Kidney (tissue), 14 donors: ENCODE data around the gene CNTN1. TPM values are rescaled to one million over a fixed set of nuclear protein-coding genes. Genes with fewer than 3 reads are reported as not detected.

Experiments used
- DNase-seq, 5 donors: peaks; one replicate each; pipeline ENCODE4 v3.0.0-alpha.2; 2013 to 2020
- FAIRE-seq: peaks from 2 replicates; lab custom pipeline; 2012; peaks lifted over from hg19 to GRCh38; lab: Jason Lieb, UNC
- H3K27ac ChIP-seq, 2 donors: one replicate each; pipeline ENCODE4 v1.7.0; 2013; ENCODE audit warnings: low read depth in 2 of 2, low read length in 2 of 2, inconsistent platforms in 1 of 2
- H3K27me3 ChIP-seq: one replicate; pipeline ENCODE4 v1.7.1; 2013; ENCODE audit warnings: low read length, inconsistent platforms; ENCODE audit not compliant: control insufficient read depth, insufficient read depth
- H3K36me3 ChIP-seq, 3 donors: one replicate each; pipeline versions ENCODE4 v1.7.0 to v1.7.1; 2013; ENCODE audit warnings: low read length in 3 of 3, control low read depth in 1 of 3, inconsistent platforms in 1 of 3; ENCODE audit not compliant: insufficient read depth in 3 of 3, control insufficient read depth in 2 of 3
- H3K4me1 ChIP-seq, 3 donors: one replicate each; pipeline versions ENCODE4 v1.7.0 to v1.7.1; 2013; ENCODE audit warnings: low read length in 3 of 3, inconsistent platforms in 1 of 3, low read depth in 1 of 3; ENCODE audit not compliant: control insufficient read depth in 2 of 3, insufficient read depth in 2 of 3
- H3K4me3 ChIP-seq, 3 donors: one replicate each; pipeline versions ENCODE4 v1.7.0 to v1.8.1; 2013; ENCODE audit warnings: low read length in 3 of 3, control low read depth in 1 of 3, inconsistent platforms in 1 of 3
- H3K9ac ChIP-seq, 3 donors: one replicate each; pipeline versions ENCODE4 v1.7.0 to v1.7.1; 2013; ENCODE audit warnings: low read length in 3 of 3, control low read depth in 1 of 3, inconsistent platforms in 1 of 3
- H3K9me3 ChIP-seq, 3 donors: one replicate each; pipeline versions ENCODE4 v1.7.0 to v1.7.1; 2013; ENCODE audit warnings: low read length in 3 of 3, control low read depth in 1 of 3, inconsistent platforms in 1 of 3; ENCODE audit not compliant: control insufficient read depth in 2 of 3, insufficient read depth in 1 of 3
- intact Hi-C: fragments of 100-400 bp; cut with DNase I; formaldehyde crosslinking; loops from one replicate; pipeline ENCODE4 v1.11.1; 2022
- polyA plus RNA-seq: library from polyadenylated mRNA; stranded (reverse); fragments of 350-450 nt; fragmentation: Illumina TruSeq; extraction: RNeasy Lipid Tissue Mini Kit (QIAGEN cat#74804); gene quantifications from one replicate; pipeline ENCODE4 v1.2.3, GENCODE V29; 2014; ENCODE audit warnings: low read depth, low replicate concordance; ENCODE audit not compliant: insufficient read depth
- total RNA-seq: library from RNA; stranded (reverse); fragmentation: NEBNext Ultra II Directional; extraction: Animal tissue kit (Norgen Biotek cat#: 25700); gene quantifications from one replicate; pipeline ENCODE4 v1.2.1, GENCODE V29; 2021
- TF ChIP-seq, protein P1 (sequence below): IDR thresholded peaks from 3 replicates; pipeline ENCODE4 v1.5.1; 2012; ENCODE audit warnings: mild to moderate bottlenecking, moderate library complexity, borderline replicate concordance; ENCODE audit not compliant: insufficient read depth; ENCODE audit errors: extremely low read depth
- donor health status: control.
- donor health status: control.
- donor health status: control.
- donor health status: control.
- donor health status: control.
- donor health status: DM: yes; HTN: yes; CAD: no.
- donor health status: Normal renal cell carcinoma (clear cell type).

CNTN1 gene
- total and polyA plus RNA-seq, 2 donors from 2014 or later: 6.3 to 9.9 TPM

DNA sequence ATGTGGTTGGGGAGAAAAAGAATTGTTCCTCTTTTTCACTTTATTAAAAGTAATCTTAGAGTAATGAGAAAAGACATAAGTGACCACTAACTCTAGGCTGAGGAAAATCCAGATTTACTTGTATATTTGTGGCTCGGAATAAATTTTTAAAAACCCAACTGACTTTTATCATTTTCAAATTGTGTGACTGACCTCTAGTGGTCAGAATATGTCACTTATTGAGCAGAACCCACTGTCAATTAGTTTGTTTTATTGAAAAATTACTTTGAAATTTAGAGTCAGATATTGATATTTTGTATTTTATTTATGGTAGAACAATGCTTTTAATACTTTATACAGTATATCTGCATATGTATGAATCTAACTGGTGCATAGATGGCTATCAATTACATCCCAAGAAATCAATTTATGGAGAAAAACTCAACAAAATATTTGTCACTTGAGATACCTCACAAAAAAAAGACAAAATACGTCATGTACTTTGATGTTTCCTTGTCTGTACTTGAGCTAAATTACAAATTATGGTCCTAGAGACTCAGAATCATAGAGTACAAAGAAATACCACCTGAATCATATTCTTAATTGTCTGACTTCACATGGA lies 229.4 kb downstream of the CNTN1 start:
- DNase-seq (peak in 2 of 5 donors; percentile 6 to 30), FAIRE-seq (peak; percentile 62)
- H3K9ac ChIP-seq: no peak overlapping the region
- H3K36me3 ChIP-seq: no peaks in the 10 kb centered on the region
- no peaks in the 10 kb centered on the region for H3K4me1 ChIP-seq
- intact Hi-C loops: loop anchor here (5.0 kb wide), 1 partner anchor 299 kb away; no protein-coding TSS in a partner anchor
- H3K27ac ChIP-seq: no peak overlapping the region
- TF ChIP-seq, protein P1, sequence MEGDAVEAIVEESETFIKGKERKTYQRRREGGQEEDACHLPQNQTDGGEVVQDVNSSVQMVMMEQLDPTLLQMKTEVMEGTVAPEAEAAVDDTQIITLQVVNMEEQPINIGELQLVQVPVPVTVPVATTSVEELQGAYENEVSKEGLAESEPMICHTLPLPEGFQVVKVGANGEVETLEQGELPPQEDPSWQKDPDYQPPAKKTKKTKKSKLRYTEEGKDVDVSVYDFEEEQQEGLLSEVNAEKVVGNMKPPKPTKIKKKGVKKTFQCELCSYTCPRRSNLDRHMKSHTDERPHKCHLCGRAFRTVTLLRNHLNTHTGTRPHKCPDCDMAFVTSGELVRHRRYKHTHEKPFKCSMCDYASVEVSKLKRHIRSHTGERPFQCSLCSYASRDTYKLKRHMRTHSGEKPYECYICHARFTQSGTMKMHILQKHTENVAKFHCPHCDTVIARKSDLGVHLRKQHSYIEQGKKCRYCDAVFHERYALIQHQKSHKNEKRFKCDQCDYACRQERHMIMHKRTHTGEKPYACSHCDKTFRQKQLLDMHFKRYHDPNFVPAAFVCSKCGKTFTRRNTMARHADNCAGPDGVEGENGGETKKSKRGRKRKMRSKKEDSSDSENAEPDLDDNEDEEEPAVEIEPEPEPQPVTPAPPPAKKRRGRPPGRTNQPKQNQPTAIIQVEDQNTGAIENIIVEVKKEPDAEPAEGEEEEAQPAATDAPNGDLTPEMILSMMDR: peak; percentile 68
- H3K27me3 ChIP-seq: no peaks in the 10 kb centered on the region
- no peaks in the 10 kb centered on the region for H3K9me3 ChIP-seq
- no peak overlapping the region for H3K4me3 ChIP-seq

DNA sequence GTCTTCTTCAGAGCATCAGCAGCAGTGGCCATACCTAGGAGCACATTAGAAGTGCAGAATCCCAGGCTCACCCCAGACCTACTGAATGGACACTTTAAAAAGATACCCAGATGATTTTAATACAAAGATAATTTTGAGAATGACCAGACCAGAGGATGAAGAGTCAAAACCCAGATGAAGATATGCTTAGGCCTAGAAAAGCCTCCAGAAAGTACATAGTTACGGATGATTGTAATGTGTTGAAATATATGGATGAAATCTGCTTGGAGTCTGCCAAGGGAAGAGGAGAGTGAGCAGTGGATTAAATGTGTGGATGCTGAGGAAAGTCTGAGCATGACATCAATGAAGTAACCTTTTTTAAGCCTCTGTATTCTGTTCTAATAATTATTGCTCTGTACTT lies 245.7 kb downstream of the CNTN1 start:
- no peaks in the 10 kb centered on the region for H3K27me3 ChIP-seq
- H3K36me3 ChIP-seq: no peaks in the 10 kb centered on the region
- no peak for FAIRE-seq
- no peak overlapping the region for H3K4me3 ChIP-seq
- no peak overlapping the region for H3K27ac ChIP-seq
- H3K4me1 ChIP-seq: no peaks in the 10 kb centered on the region
- TF ChIP-seq, protein P1: no peak
- intact Hi-C loops: no loop called here
- no peak for DNase-seq
- no peaks in the 10 kb centered on the region for H3K9me3 ChIP-seq
- H3K9ac ChIP-seq: no peak overlapping the region

DNA sequence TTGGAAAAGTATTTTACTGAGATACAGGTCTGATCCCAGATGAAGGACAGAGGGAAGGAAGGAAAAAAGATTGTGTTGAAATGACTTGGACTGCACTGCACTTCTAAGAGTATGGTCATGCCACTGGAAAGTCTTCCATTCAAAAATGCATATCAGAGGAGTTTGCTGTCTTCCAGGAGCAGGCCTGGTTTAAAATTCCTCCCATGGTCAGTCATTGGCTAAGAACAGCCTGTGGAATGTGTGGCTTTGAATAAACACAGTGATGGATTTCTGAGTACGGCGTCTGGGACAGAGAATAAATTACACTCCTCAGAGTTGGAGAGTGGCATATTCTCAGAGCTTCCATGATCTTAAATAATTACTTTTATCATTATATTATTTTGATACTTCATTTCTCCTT lies 250.1 kb downstream of the CNTN1 start:
- intact Hi-C loops: no loop called here
- FAIRE-seq (no peak), DNase-seq (no peak)
- Histone ChIP-seq H3K9me3 (no peaks in the 10 kb centered on the region), H3K27me3 (no peaks in the 10 kb centered on the region), H3K4me3 (no peak overlapping the region), H3K4me1 (no peaks in the 10 kb centered on the region), H3K9ac (no peak overlapping the region), H3K27ac (no peak overlapping the region), H3K36me3 (no peaks in the 10 kb centered on the region)
- TF ChIP-seq, protein P1: no peak

DNA sequence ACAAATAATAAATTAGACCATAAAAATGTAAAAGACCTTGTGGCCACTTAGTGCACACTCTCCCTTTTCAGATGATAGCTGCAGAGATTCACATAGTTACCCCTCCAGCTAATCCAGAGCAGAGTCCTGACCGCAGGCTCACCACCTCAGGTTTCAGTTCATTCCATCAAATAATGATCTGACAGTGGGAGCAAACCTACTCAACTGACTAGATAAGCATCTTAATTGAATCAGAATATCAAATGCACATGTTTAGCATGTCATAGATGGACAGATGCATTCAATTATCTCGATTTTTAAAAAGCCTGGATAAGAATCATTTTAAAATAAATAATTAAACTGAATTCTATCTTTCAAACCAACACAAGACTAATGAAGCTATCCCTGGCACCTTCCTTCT lies 253.5 kb downstream of the CNTN1 start:
- intact Hi-C loops: no loop called here
- FAIRE-seq: no peak

More for the DNA sequence above, 253.5 kb downstream of the CNTN1 start:
- no peak for DNase-seq
- Histone ChIP-seq H3K9me3 (no peaks in the 10 kb centered on the region), H3K27ac (no peak overlapping the region), H3K36me3 (no peaks in the 10 kb centered on the region), H3K27me3 (no peaks in the 10 kb centered on the region), H3K4me3 (no peak overlapping the region), H3K9ac (no peak overlapping the region), H3K4me1 (peaks cover 0 to 2% (median 0%) of the 10 kb centered on the region in 3 donors)
- TF ChIP-seq, protein P1: no peak
